ENCODE results near the gene DGKI. TPM values are rescaled to one million over a fixed set of nuclear protein-coding genes. Genes with fewer than 3 reads are reported as not detected.

Gene DGKI
- total RNA-seq: under 1 TPM in 1 of 3 donors, not detected in 2; 0.53 TPM
- 0.07 TPM for total RNA-seq (2013)

GRCh38 chr7:137846827-137847567 lies at the start of gene DGKI:
Gene DGKI, minus strand, starts transcription at chr7:137846974.
- H3K9me3 Mint-ChIP-seq: no peaks in the 10 kb centered on the region
- 3% methylated on average over 66 of the region's 66 CpGs for WGBS (ENCODE audit: insufficient coverage)
- Histone ChIP-seq H3K36me3 (ENCODE audit: control insufficient read depth, insufficient read depth, low read length) (no peaks in the 10 kb centered on the region), H3K27ac (ENCODE audit: low read length) (no peak within 1 kb of the TSS), H3K9me3 (ENCODE audit: control insufficient read depth, insufficient read depth, low read length) (no peaks in the 10 kb centered on the region), H3K4me1 (ENCODE audit: control insufficient read depth, insufficient read depth, low read length) (peaks cover 13% of the 10 kb centered on the region), H3K27me3 (ENCODE audit: control insufficient read depth, insufficient read depth, low read length) (peaks cover 35% of the 10 kb centered on the region), H3K4me3 (ENCODE audit: low read length) (no peak within 1 kb of the TSS)
- no peak for DNase-seq
- H3K4me1 Mint-ChIP-seq: peaks cover 4 to 6% of the 10 kb centered on the region in 2 donors
- intact Hi-C loops (cut with micrococcal nuclease): no loop called here
- peaks cover 50 to 74% of the 10 kb centered on the region in 2 donors for H3K27me3 Mint-ChIP-seq (ENCODE audit: low read depth in 2 of 2)
- H3K4me3 Mint-ChIP-seq: peak within 1 kb of the TSS; percentile 56
- no peak for TF ChIP-seq CTCF (IDR thresholded peaks at IDR 0.05)
- no peaks in the 10 kb centered on the region for H3K36me3 Mint-ChIP-seq
- no peak within 1 kb of the TSS for H3K27ac Mint-ChIP-seq
- ATAC-seq: peak in 1 of 3 donors; percentile 30

GRCh38 chr7:137895301-137896221 lies 48.8 kb upstream of the DGKI start:
- no peaks in the 10 kb centered on the region for H3K9me3 ChIP-seq (ENCODE audit: control insufficient read depth, insufficient read depth, low read length)
- H3K36me3 ChIP-seq (ENCODE audit: control insufficient read depth, insufficient read depth, low read length): peaks cover 66% of the 10 kb centered on the region
- intact Hi-C loops (cut with micrococcal nuclease): loop anchor here (5.0 kb wide), 1 partner anchor 288 kb away; no protein-coding TSS in a partner anchor
- H3K4me3 Mint-ChIP-seq: no peak overlapping the region
- H3K27ac ChIP-seq (ENCODE audit: low read length): no peak overlapping the region
- no peak for TF ChIP-seq CTCF (IDR thresholded peaks at IDR 0.05)
- no peak overlapping the region for H3K27ac Mint-ChIP-seq
- H3K36me3 Mint-ChIP-seq: no peaks in the 10 kb centered on the region
- 66% methylated on average over 7 of the region's 8 CpGs for WGBS (ENCODE audit: insufficient coverage)
- no peak for DNase-seq
- H3K4me1 ChIP-seq (ENCODE audit: control insufficient read depth, insufficient read depth, low read length): peaks cover 8% of the 10 kb centered on the region
- H3K4me3 ChIP-seq (ENCODE audit: low read length): no peak overlapping the region
- peaks cover 10 to 13% of the 10 kb centered on the region in 2 donors for H3K4me1 Mint-ChIP-seq
- H3K27me3 Mint-ChIP-seq (ENCODE audit: low read depth in 2 of 2): no peaks in the 10 kb centered on the region
- H3K9me3 Mint-ChIP-seq: no peaks in the 10 kb centered on the region
- H3K27me3 ChIP-seq (ENCODE audit: control insufficient read depth, insufficient read depth, low read length): no peaks in the 10 kb centered on the region
- no peak for ATAC-seq

GRCh38 chr7:137893143-137893742 lies 46.5 kb upstream of the DGKI start:
- Mint-ChIP-seq H3K36me3 (no peaks in the 10 kb centered on the region), H3K27ac (no peak overlapping the region)
- intact Hi-C loops (cut with micrococcal nuclease): no loop called here

More at GRCh38 chr7:137893143-137893742, 46.5 kb upstream of the DGKI start:
- no peak overlapping the region for H3K27ac ChIP-seq (ENCODE audit: low read length)
- Mint-ChIP-seq H3K27me3 (ENCODE audit: low read depth in 2 of 2) (no peaks in the 10 kb centered on the region), H3K9me3 (no peaks in the 10 kb centered on the region), H3K4me1 (peaks cover 0 to 5% of the 10 kb centered on the region in 2 donors), H3K4me3 (no peak overlapping the region)
- no peaks in the 10 kb centered on the region for H3K27me3 ChIP-seq (ENCODE audit: control insufficient read depth, insufficient read depth, low read length)
- H3K4me3 ChIP-seq (ENCODE audit: low read length): no peak overlapping the region
- H3K9me3 ChIP-seq (ENCODE audit: control insufficient read depth, insufficient read depth, low read length): no peaks in the 10 kb centered on the region
- no peak for DNase-seq
- ATAC-seq: no peak
- no peak for TF ChIP-seq CTCF (IDR thresholded peaks at IDR 0.05)
- H3K36me3 ChIP-seq (ENCODE audit: control insufficient read depth, insufficient read depth, low read length): peaks cover 64% of the 10 kb centered on the region
- H3K4me1 ChIP-seq (ENCODE audit: control insufficient read depth, insufficient read depth, low read length): no peaks in the 10 kb centered on the region

All from natural killer cell (primary cell).